ENCODE results near the gene EMC8.

EMC8 gene

GRCh38 chr16:85746460-85747215, 52.7 kb downstream of the EMC8 start:
- Mint-ChIP-seq H3K9me3 (no peaks in the 10 kb centered on the region), H3K27me3 (peaks cover 16% of the 10 kb centered on the region), H3K4me3 (no peak overlapping the region), H3K36me3 (ENCODE audit: low read depth) (no peaks in the 10 kb centered on the region), H3K27ac (no peak overlapping the region), H3K4me1 (ENCODE audit: low read depth) (peaks cover 7% of the 10 kb centered on the region)
- intact Hi-C loops (cut with micrococcal nuclease), result no loop called here

- Mint-ChIP-seq H3K27ac (no peak overlapping the region), H3K9me3 (no peaks in the 10 kb centered on the region), H3K36me3 (ENCODE audit: low read depth) (no peaks in the 10 kb centered on the region), H3K4me3 (no peak overlapping the region), H3K4me1 (ENCODE audit: low read depth) (peaks cover 32% of the 10 kb centered on the region), H3K27me3 (peaks cover 3% of the 10 kb centered on the region)
- intact Hi-C loops (cut with micrococcal nuclease), result no loop called here
Measured at GRCh38 chr16:85738923-85739715, 60.2 kb downstream of the EMC8 start.

- peaks cover 3% of the 10 kb centered on the region for H3K27me3 Mint-ChIP-seq
- no peak overlapping the region for H3K4me3 Mint-ChIP-seq
- intact Hi-C loops (cut with micrococcal nuclease), result no loop called here
Measured at GRCh38 chr16:85736921-85737320, 62.4 kb downstream of the EMC8 start.

GRCh38 chr16:85735946-85736345, 63.4 kb downstream of the EMC8 start:
- no peaks in the 10 kb centered on the region for H3K36me3 Mint-ChIP-seq (ENCODE audit: low read depth)
- intact Hi-C loops (cut with micrococcal nuclease), result no loop called here
- no peaks in the 10 kb centered on the region for H3K9me3 Mint-ChIP-seq
- peak overlapping the region; percentile 46 for H3K27ac Mint-ChIP-seq
- H3K4me3 Mint-ChIP-seq, result no peak overlapping the region
- peaks cover 3% of the 10 kb centered on the region for H3K27me3 Mint-ChIP-seq
- peaks cover 57% of the 10 kb centered on the region for H3K4me1 Mint-ChIP-seq (ENCODE audit: low read depth)

More at GRCh38 chr16:85736921-85737320, 62.4 kb downstream of the EMC8 start:
- Mint-ChIP-seq H3K9me3 (no peaks in the 10 kb centered on the region), H3K27ac (no peak overlapping the region), H3K36me3 (ENCODE audit: low read depth) (no peaks in the 10 kb centered on the region), H3K4me1 (ENCODE audit: low read depth) (peaks cover 47% of the 10 kb centered on the region)

GRCh38 chr16:85735225-85735635, 64.1 kb downstream of the EMC8 start:
- peak overlapping the region; percentile 46 for H3K27ac Mint-ChIP-seq
- H3K36me3 Mint-ChIP-seq (ENCODE audit: low read depth), result no peaks in the 10 kb centered on the region
- no peaks in the 10 kb centered on the region for H3K9me3 Mint-ChIP-seq
- H3K4me1 Mint-ChIP-seq (ENCODE audit: low read depth), result peaks cover 64% of the 10 kb centered on the region
- intact Hi-C loops (cut with micrococcal nuclease), result no loop called here
- peaks cover 3% of the 10 kb centered on the region for H3K27me3 Mint-ChIP-seq
- peak overlapping the region; percentile 59 for H3K4me3 Mint-ChIP-seq

GRCh38 chr16:85734311-85735017, 64.9 kb downstream of the EMC8 start:
- Mint-ChIP-seq H3K27ac (peak overlapping the region; percentile 75), H3K4me3 (peak overlapping the region; percentile 59), H3K9me3 (no peaks in the 10 kb centered on the region), H3K36me3 (ENCODE audit: low read depth) (no peaks in the 10 kb centered on the region), H3K4me1 (ENCODE audit: low read depth) (peaks cover 72% of the 10 kb centered on the region), H3K27me3 (peaks cover 3% of the 10 kb centered on the region)
- intact Hi-C loops (cut with micrococcal nuclease), result no loop called here

GRCh38 chr16:85733839-85734170, 65.5 kb downstream of the EMC8 start:
- no peaks in the 10 kb centered on the region for H3K36me3 Mint-ChIP-seq (ENCODE audit: low read depth)
- intact Hi-C loops (cut with micrococcal nuclease), result no loop called here
- peak overlapping the region; percentile 75 for H3K27ac Mint-ChIP-seq
- H3K4me3 Mint-ChIP-seq, result peak overlapping the region; percentile 58
- H3K27me3 Mint-ChIP-seq, result peaks cover 3% of the 10 kb centered on the region
- H3K9me3 Mint-ChIP-seq, result no peaks in the 10 kb centered on the region
- H3K4me1 Mint-ChIP-seq (ENCODE audit: low read depth), result peaks cover 79% of the 10 kb centered on the region

- peaks cover 79% of the 10 kb centered on the region for H3K4me1 Mint-ChIP-seq (ENCODE audit: low read depth)
- H3K27me3 Mint-ChIP-seq, result peaks cover 3% of the 10 kb centered on the region
- intact Hi-C loops (cut with micrococcal nuclease), result no loop called here
- H3K36me3 Mint-ChIP-seq (ENCODE audit: low read depth), result no peaks in the 10 kb centered on the region
- peak overlapping the region; percentile 75 for H3K27ac Mint-ChIP-seq
- peak overlapping the region; percentile 58 for H3K4me3 Mint-ChIP-seq
- no peaks in the 10 kb centered on the region for H3K9me3 Mint-ChIP-seq
Measured at GRCh38 chr16:85733155-85733838, 66.0 kb downstream of the EMC8 start.

GRCh38 chr16:85731179-85731578, 68.2 kb downstream of the EMC8 start:
- Mint-ChIP-seq H3K27ac (no peak overlapping the region), H3K27me3 (peaks cover 3% of the 10 kb centered on the region), H3K36me3 (ENCODE audit: low read depth) (peaks cover 13% of the 10 kb centered on the region), H3K4me1 (ENCODE audit: low read depth) (peaks cover 68% of the 10 kb centered on the region), H3K9me3 (no peaks in the 10 kb centered on the region), H3K4me3 (no peak overlapping the region)
- intact Hi-C loops (cut with micrococcal nuclease), result no loop called here

GRCh38 chr16:85730186-85730465, 69.2 kb downstream of the EMC8 start:
- H3K9me3 Mint-ChIP-seq, result no peaks in the 10 kb centered on the region
- peak overlapping the region; percentile 84 for H3K27ac Mint-ChIP-seq
- no peaks in the 10 kb centered on the region for H3K27me3 Mint-ChIP-seq
- intact Hi-C loops (cut with micrococcal nuclease), result no loop called here
- H3K4me1 Mint-ChIP-seq (ENCODE audit: low read depth), result peaks cover 58% of the 10 kb centered on the region
- peaks cover 18% of the 10 kb centered on the region for H3K36me3 Mint-ChIP-seq (ENCODE audit: low read depth)
- H3K4me3 Mint-ChIP-seq, result peak overlapping the region; percentile 30

GRCh38 chr16:85729452-85730185, 69.7 kb downstream of the EMC8 start:
- peak overlapping the region; percentile 84 for H3K27ac Mint-ChIP-seq
- H3K4me1 Mint-ChIP-seq (ENCODE audit: low read depth), result peaks cover 52% of the 10 kb centered on the region
- H3K36me3 Mint-ChIP-seq (ENCODE audit: low read depth), result peaks cover 20% of the 10 kb centered on the region
- H3K9me3 Mint-ChIP-seq, result no peaks in the 10 kb centered on the region
- no peaks in the 10 kb centered on the region for H3K27me3 Mint-ChIP-seq
- H3K4me3 Mint-ChIP-seq, result peak overlapping the region; percentile 30
- intact Hi-C loops (cut with micrococcal nuclease), result no loop called here

- peaks cover 45% of the 10 kb centered on the region for H3K4me1 Mint-ChIP-seq (ENCODE audit: low read depth)
- no peak overlapping the region for H3K4me3 Mint-ChIP-seq
- intact Hi-C loops (cut with micrococcal nuclease), result no loop called here
- H3K27me3 Mint-ChIP-seq, result no peaks in the 10 kb centered on the region
- peak overlapping the region; percentile 84 for H3K27ac Mint-ChIP-seq
- H3K36me3 Mint-ChIP-seq (ENCODE audit: low read depth), result peaks cover 26% of the 10 kb centered on the region
- no peaks in the 10 kb centered on the region for H3K9me3 Mint-ChIP-seq
Measured at GRCh38 chr16:85728879-85729278, 70.5 kb downstream of the EMC8 start.
